ENCODE data around the gene PNPLA3.

Gene PNPLA3

DNA sequence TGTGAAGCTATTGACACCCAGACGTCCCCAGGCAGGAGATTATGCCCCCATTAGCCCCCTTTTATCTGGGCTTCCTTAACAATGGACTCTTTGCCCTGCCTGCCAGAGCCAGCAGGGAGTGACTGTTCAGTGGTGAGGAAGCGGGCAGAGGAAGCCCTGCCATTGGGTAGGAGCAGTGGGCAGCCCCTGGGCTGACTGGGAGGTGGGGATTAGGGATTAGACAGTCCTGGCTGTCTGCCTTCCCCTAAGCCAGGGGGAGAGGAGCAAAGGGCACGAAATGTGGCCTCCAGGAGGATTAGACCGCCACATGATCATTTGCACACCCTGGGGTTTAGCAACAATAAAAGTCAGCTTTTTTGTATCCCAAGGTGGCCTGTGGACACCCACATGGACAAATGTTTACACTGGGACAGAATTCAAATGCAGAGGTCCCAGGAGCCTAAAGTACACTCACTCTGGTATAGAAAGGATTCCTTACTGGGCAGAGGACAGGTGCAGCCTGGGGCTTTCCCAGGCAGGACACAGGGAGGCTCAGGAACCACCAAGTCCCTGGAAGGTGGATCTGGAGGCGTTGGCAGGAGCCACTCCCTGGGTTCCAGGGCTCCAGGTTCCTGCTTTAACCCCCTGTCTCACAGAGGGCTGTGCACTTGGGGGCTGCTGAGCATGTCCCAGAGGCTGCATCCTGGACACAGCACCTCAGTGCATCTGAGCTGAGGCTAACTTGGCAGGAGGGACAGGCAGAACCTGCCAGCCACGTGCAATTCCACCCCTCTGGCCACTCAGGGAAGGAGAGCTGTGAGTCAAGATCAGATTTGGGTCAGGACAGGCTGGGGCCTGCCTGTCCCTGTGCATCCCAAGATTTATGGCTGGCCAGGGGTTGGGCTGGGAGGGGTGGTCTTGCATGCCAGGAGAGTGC, 2.1 kb downstream of the PNPLA3 start:
- DNase-seq: no peak

DNA sequence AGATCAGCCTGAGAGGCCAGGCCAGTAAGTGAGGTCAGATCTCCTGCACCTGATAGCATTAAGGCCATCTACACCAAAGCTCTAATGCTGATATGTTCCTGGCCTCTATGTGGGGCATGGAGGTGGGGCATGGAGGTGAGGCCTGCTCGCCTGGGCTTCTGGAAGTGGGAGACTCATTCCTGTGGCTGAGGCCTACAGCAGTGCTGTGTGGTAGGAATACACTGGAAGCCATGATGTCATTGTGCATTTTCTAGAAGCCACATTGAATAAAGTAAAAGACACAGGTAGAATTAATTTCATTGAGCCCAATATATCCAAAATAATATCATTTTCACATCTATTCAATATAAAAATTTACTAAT, 2.7 kb downstream of the PNPLA3 start:
- no peak for DNase-seq

DNA sequence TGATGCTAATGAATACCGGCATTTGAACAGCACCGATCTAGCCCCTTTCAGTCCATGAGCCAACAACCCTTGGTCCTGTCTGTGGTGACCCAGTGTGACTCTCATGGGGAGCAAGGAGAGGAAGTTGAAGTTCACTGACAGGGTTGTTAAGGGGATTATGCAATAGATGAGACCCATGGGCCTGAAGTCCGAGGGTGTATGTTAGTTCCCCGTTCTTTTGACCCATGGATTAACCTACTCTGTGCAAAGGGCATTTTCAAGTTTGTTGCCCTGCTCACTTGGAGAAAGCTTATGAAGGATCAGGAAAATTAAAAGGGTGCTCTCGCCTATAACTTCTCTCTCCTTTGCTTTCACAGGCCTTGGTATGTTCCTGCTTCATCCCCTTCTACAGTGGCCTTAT, 4.9 kb downstream of the PNPLA3 start:
- DNase-seq: no peak

DNA sequence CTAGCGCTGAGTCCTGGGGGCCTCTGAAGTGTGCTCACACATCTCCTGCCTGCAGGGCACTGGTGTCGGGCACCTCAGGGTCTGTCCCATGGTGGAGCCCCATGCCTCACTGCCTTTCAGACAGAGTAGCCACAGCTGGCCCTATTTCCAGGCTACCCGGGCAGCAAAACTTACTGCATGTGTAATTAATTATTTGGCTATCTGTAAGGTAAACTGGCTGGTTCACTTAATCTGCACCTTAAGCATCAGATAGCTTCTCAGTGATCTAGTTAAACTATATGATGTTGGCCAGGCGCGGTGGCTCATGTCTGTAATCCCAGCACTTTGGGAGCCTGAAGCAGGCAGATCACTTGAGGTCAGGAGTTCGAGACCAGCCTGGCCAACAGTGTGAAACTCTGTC, 5.3 kb downstream of the PNPLA3 start:
- DNase-seq: no peak

DNA sequence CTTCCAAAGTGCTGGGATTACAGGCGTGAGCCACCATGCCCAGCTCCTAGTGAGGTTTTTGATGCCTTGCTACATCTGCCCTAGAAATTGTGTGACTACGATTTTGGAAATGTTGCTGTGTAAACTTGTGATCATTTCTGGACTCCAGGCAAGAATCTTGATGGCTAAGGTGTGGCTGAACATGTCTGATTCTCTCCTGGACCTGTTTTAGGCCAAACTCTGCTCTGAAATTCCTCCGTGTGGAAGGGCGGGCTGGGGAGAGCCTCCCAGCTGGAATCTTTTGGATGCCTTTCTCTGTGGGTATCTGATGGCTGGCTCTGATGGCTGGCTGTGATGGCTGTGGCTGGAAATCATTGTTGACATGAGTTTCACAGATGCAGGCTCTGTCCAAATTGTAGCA, 8.2 kb downstream of the PNPLA3 start:
- no peak for DNase-seq

DNA sequence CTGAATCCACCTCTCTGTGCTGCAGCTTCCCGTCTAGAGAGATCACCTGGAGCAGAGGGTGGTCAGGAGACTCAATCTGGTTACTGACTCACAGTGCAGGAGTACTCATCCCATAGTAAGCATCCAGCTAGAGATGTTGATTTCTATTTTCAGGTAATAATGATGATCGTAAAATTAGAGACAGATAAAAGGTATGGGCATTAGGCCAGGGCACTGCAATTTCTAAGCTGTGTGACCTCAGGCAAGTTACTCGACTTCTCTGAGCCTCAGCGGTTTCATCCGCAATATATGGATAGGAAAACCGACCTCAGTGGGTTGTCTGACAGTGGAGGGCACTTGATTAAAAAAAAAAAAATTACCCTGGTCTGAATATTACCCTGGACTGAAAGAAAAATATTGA, 17.8 kb downstream of the PNPLA3 start:
- DNase-seq: no peak

DNA sequence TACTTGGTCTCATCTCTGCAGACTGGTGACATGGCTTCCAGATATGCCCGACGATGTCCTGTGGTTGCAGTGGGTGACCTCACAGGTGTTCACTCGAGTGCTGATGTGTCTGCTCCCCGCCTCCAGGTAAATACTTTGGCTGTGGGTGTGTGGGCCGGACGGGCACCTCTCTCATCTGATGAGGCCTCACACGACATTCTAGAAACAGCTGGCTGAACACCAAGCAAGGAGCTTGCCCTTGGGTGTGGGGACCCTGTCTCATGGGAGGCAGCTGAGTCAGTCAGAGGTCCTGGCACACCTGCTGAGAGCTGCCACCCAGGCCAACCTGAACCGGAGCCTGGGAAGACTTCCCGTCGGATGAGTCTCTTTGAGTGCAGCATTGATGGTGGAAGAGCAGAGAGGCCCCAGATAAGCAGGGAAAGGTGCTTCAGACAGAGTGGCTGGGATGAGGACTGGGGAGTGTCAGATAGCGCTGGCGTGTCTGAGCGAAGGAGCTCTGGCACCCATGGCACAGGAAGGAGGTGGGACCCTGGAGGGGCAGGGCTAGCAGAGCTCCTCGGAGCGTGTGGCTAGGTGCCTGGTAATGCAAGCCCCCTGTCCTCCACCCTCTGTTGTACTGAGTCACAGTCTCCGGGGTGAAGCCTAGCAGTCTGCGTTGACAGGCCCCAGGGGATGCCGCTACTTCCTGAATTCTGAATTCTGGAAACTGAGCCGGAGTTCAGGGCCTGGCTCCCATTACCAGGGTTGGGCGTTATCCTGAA, 21.2 kb downstream of the PNPLA3 start:
- peak; percentile 29 for DNase-seq

DNA sequence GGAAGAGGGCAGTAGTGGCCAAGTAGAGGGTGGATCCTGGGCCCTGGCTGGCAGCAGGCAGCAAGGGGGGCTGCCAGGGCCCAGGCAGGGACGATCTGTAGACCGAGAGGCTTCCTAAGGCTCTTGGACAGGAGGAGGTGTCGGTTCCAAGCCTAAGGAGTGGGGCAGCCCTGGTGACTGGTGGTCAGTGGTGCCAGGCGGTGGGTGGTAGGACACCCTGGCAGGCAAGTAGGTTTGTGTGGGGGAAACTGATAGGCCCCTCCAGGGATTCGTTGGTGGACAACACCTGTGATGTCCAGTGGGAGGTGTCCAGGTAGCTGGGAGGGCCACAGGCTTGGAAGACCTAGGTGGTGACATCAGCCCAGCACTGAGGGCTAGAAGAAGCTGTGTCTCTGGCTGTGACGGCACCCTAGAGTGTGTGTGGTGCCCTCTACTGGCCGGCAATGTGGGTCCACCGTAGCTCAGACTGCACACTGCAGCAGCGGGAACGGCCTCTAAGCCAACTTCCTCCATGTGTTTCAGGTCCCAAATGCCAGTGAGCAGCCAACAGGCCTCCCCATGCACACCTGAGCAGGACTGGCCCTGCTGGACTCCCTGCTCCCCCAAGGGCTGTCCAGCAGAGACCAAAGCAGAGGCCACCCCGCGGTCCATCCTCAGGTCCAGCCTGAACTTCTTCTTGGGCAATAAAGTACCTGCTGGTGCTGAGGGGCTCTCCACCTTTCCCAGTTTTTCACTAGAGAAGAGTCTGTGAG, 22.2 kb downstream of the PNPLA3 start:
- peak; percentile 10 for DNase-seq

DNA sequence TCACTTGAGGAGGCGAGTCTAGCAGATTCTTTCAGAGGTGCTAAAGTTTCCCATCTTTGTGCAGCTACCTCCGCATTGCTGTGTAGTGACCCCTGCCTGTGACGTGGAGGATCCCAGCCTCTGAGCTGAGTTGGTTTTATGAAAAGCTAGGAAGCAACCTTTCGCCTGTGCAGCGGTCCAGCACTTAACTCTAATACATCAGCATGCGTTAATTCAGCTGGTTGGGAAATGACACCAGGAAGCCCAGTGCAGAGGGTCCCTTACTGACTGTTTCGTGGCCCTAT, 22.7 kb downstream of the PNPLA3 start:
- DNase-seq: no peak

DNA sequence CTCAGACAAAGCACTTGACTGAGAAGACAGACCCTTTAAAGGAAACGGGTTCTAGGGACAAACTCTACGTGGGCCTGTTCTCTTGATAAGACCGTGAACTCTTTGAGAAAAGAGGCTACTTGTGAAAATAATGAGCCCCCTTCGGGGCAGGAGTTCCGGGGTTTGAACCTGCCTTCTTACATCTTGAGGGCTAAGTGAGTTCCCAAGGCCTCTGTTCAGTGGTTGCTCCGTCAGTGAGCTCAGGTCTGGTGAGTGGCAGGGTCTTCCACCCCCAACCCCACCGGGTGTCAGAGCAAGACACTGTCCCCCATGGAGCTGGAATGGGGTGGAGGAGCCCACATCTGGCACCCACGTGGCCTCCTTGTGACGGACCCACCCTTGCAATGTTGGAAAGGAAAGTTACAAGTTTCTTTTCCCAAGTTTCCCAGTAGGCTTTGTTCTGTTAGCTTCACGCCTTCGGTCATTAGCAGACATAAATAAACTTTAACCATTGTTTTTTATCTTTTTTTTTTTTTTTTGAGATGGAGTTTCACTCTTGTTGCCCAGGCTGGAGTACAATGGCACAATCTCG, 25.3 kb downstream of the PNPLA3 start:
- DNase-seq: no peak

DNA sequence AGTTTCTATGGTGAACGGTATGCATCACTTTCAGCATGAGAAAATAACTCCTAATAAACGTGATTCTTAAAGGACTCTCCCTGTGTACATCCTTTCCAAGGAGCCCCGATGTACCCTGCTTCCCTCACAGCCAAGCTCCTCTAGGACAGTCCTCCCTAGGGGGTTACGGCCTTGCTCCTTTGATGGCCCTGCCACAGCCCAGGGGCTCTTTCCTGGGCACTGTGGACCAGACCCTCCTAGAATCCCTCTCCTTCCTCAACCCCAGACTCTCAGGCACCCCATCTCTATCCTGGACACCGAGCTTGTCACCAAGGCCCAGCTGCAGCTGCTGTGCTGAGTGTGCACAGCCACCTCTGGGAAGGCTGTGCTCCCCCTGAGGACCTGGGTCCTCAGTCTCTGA, 27.8 kb downstream of the PNPLA3 start:
- DNase-seq: no peak

DNA sequence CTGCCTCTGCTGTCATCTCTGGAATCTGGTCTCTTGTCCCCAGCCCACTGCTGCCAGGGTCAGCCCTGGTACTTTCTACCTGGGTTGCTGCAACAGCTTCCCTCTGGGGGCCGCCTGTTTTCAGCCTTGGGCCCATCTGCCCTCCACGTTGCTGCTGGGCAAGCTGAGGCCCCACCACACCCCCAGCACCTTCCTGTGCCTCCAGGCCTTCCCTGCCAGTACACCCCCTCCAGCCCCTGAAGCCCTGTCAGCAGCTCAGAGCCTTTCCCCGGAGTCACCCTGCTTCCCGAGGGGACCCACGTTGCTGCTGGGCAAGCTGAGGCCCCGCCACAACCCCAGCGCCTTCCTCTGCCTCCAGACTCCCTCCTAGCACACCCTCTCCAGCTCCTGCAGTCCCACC, 28.4 kb downstream of the PNPLA3 start:
- DNase-seq: no peak

DNA sequence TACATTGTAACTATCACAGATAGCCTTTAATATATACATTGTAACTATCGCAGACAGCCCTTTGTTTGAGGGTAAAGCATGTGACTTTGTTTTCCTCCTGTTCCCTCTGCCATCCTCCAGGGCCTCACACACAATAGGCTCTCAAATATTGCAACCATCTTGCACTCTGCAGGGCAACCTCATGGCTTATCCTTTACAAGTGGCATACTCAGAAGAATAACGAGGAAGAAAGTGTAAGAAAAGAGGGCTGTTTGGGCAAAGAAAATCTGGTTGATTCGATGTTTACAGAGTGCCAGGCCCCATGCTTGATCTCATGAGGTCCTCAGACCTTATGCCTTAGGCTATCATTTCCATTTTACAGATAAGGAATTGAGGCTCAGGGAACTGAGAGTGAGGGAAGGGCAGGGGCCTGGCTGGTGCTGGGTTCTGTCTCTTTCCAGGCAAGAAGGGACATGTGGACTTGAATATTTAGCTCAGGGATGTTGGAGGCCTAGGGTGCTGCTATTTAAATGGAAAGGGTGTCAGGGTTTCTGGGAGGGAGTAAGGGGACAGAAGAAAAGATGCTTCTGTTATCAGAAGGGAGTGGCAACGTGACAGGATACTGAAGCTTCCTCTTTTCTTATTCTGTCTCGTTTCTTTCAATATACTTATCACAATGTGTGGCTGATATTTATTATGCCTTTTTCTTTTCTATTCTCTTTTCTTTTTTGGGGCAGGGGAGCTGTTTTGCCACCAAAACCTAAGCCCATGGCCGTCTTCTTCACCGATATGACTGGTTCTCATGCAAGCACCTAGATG, 30.6 kb downstream of the PNPLA3 start:
- DNase-seq: no peak

DNA sequence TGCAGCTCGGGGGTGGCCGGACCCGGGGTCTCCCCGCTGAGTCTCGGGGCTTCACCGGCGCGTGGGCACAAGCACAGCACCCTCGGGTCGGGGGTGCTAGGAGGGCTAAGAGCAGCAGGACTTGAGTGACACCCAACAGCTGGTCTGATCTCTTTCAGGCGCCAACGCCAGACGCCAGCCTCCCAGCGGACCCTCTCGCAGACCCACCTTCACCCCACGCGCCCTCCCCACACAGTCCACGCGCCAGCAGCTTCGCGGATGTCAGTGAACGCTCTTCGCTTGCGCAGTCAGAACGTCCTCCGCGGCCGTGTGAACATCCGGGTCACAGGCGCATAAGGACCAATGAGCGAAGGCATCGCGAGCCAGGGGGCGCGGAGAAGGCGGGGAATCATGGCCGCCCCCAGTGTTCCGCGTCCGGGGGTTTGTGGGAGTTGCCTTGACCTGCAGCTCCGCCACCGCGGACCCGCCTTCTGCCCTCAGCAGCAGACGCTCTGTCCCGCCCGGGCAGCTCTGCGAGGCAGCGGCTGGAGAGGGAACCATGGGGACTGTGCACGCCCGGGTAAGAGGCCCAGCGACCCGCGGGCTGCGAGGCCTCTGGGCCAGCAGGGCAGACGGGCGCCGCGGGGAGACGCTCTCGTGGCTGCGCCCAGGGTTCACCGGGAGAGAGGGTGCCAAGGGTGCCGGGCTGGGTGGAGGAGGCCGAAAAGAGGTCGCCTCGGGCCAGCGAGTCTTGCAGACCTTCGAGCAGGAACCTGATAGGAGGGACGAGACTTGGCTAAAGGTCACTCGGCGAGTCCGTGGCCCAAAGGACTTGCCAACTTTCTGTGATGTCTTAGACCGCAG, 31.7 kb downstream of the PNPLA3 start, which contains the start of gene SAMM50:
SAMM50 (plus strand) TSS at position 403 of the 843 bp plus-strand sequence; CDS start at position 539, 136 bp downstream.
- DNase-seq: peak; percentile 67

DNA sequence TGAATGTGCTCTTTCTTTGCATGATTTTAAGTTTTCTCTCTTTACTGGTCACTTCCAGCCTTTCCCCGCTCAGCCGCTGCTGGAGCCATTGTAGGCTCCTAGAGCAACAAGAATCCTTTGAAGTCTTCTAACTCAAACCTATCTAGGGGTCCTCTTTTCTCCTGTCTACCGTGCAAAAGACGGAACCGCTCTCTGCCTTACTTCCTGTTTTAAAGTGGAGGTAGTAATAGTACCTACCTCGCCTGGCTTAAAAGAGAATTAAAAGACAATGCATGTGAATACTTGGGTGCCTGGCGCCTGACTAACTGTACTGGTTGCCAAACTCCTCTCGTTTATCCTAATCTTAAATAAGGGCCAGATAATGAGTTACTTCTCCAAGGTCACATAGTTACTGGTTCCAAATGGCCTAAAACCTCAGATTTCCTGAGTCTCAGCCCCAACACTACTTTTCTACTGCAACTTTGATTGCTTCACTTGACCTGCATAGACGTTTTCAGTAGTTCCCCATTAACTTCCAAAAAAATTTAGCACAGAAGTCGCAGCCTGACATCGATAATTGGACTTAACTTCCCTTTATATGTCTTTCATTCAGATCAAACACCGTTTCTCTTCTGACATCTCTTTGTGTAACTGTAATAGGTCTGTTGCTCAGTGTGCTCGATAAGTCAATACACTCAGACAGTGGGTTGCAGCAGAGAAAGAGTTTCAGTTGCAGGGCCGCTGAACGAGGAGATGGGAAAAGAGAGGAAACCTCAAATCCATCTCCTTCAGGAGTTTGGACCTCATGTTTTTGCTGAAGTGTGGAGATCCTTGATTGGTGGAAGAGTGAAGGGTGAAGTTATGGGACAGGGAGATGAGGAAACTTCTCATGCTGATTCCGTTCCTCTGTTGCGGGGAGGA, 32.5 kb downstream of the PNPLA3 start:
- no peak for DNase-seq

DNA sequence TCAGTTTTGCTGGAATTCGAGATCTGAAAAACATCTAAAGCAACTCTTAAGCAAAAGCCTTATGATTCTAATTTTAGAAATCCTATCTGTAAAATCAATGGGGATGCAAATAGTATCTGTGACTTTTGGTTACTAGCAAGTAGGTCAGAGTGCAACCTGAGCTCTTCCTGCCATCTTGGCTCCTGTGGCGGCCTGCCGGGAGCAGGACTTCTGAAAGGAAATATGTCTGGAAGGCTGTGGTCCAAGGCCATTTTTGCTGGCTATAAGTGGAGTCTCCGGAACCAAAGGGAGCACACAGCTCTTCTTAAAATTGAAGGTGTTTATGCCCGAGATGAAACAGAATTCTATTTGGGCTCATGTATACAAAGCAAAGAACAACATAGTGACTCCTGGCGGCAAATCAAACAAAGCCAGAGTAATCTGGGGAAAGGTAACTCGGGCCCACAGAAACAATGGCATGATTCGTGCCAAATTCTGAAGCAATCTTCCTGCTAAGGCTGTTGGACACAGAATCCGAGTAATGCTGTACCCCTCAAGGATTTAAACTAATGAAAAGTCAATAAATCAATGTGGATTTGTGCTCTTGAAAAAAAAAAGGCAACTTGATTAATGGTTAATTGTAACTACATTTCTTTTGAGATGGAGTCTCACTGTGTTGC, 33.3 kb downstream of the PNPLA3 start:
- no peak for DNase-seq

DNA sequence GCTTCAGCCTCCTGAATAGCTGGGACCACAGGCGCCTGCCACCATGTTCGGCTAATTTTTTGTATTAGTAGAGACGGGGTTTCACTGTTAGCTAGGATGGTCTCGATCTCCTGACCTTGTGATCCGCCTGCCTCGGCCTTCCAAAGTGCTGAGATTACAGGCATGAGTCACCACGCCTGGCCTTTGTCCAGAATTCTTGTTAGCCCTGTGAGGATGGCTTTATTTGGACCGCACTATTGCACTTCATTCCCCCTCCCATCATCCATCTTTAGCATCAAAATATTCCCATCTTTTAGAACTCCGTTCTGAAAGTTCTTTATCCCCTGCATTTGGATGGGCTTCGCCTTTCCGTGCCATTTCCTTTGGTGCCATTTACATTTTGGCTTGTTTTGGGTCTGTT, 34.3 kb downstream of the PNPLA3 start:
- no peak for DNase-seq

DNA sequence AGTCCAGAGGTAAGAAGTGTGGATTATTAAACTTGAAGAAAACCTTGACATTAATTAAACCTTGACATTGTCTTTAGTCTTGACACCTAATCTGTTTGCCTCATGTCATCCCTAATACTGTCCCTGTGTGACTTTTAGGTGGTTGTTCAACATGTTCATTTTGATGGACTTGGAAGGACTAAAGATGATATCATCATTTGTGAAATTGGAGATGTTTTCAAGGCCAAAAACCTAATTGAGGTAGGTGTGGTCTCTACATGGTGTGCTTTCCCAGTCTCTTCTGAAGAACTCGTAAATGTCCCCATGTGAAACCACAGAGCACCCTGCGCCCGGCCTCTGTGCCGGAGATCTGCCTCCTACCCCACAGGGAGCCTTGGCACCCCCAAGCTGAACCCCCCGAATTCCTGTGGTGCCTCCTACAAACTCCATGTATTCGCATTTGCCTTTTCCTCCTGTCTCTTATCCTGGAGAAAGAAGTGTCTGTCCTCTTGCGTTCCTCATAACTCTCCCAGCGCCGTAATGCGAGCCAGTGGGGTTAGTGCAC, 40.8 kb downstream of the PNPLA3 start:
- no peak for DNase-seq

DNA sequence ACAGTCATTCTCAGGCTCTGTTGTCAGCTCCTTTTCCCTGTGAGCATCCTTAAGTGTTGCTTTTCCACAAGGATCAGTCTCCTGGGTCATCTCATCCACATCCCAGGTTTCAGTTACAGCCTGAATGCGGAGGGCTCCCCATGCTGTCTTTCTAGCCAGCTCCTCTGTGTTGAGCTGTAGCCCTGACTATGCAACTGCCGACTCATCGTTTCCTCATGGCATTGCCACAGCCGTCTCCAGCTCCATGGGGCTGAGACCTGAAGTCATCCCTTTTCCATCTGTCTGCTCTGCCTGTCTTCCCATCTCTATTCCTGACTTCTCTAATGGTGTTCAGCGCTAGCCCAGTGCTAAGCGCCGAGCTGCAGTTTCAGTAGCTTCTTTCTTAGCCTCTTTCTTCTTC, 43.5 kb downstream of the PNPLA3 start:
- DNase-seq: no peak

DNA sequence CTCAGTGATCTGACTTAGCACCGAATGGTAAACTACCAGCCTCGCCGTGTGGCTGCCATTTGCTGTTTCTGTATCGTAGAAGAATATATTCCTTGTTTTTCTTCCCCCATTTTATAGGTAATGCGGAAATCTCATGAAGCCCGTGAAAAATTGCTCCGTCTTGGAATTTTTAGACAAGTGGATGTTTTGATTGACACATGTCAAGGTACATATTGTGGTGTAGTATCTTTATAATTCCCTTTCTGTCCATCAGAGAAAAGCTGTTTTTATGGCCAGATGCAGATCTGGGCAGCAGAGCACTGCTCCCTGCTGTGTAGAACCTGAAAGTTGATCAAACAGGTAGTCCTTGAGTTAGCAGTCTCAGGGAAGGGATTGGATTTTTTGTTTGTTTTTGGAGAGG, 45.0 kb downstream of the PNPLA3 start:
- DNase-seq: no peak

Data from NCI-H510A (cell line).